H1 (cell line): ENCODE data around the gene ADAMTS17. TPM values are rescaled to one million over a fixed set of nuclear protein-coding genes. Genes with fewer than 3 reads are reported as not detected.

Experiments used
- CTCF ChIA-PET: fragments of 300-600 bp; sonication (Branson Sonifier 250); formaldehyde crosslinking; loops from one replicate; lab custom pipeline; 2021; ENCODE audit not compliant: partially characterized antibody; lab: Charles Lee
- POLR2A ChIA-PET: fragments of 300-600 bp; sonication (Branson Sonifier 250); formaldehyde crosslinking; loops from one replicate; lab custom pipeline; 2021; ENCODE audit warnings: inconsistent platforms; ENCODE audit not compliant: partially characterized antibody; lab: Charles Lee
- DNase-seq, 2 experiments: peaks; one replicate each; pipeline versions ENCODE4 v3.0.0 to v3.0.0-alpha.2; 2010 to 2022; ENCODE audit warnings: low spot score in 2 of 2, low read depth in 1 of 2, mixed read lengths in 1 of 2
- FAIRE-seq: peaks from 2 replicates; lab custom pipeline; 2011; peaks lifted over from hg19 to GRCh38; lab: Jason Lieb, UNC
- H2AFZ ChIP-seq: 2 replicates; pipeline ENCODE4 v1.8.1; 2012; ENCODE audit warnings: low read length, inconsistent platforms
- H2AK5ac ChIP-seq: 2 replicates; pipeline ENCODE4 v1.6.1; 2013; ENCODE audit warnings: low read depth, low read length
- H2BK120ac ChIP-seq: replicated peaks from 2 replicates; pipeline ENCODE3; 2013; ENCODE audit warnings: low read depth, low read length, inconsistent platforms
- H2BK12ac ChIP-seq: 2 replicates; pipeline ENCODE4 v1.6.1; 2013; ENCODE audit warnings: low read depth, low read length
- H2BK15ac ChIP-seq: 2 replicates; pipeline ENCODE4 v1.6.1; 2013; ENCODE audit warnings: low read length
- H2BK20ac ChIP-seq: 2 replicates; pipeline ENCODE4 v1.6.1; 2013; ENCODE audit warnings: low read length
- H2BK5ac ChIP-seq: 2 replicates; pipeline ENCODE4 v1.6.1; 2013; ENCODE audit warnings: low read depth, low read length
- H3K14ac ChIP-seq: 2 replicates; pipeline ENCODE4 v1.6.1; 2013; ENCODE audit warnings: inconsistent platforms; ENCODE audit not compliant: insufficient read length
- H3K18ac ChIP-seq: 2 replicates; pipeline ENCODE4 v1.6.1; 2013; ENCODE audit warnings: low read length; ENCODE audit errors: extremely low read depth
- H3K23ac ChIP-seq: 2 replicates; pipeline ENCODE4 v1.6.1; 2013; ENCODE audit warnings: inconsistent platforms; ENCODE audit not compliant: insufficient read length
- H3K23me2 ChIP-seq: 2 replicates; pipeline ENCODE4 v1.6.1; 2013; ENCODE audit warnings: low read depth, low read length
- H3K27ac ChIP-seq: 2 replicates; pipeline ENCODE4 v1.6.1; 2011; ENCODE audit warnings: low read depth, low read length, inconsistent platforms
- H3K27me3 ChIP-seq, 4 experiments: replicated peaks in 1 of 4; 1 replicate in 1 of 4; 2 replicates in 3 of 4; pipeline versions ENCODE4 v1.6.1 to v1.8.1; 2011 to 2013; ENCODE audit warnings: low read length in 3 of 4, mild to moderate bottlenecking in 3 of 4, inconsistent platforms in 2 of 4, mixed read lengths in 2 of 4, moderate library complexity in 1 of 4; ENCODE audit not compliant: control insufficient read depth in 3 of 4, insufficient read depth in 3 of 4; ENCODE audit errors: extremely low read depth in 1 of 4
- H3K36me3 ChIP-seq, 4 experiments: 2 replicates each; pipeline versions ENCODE4 v1.6.1 to v1.8.1; 2011 to 2013; ENCODE audit warnings: mild to moderate bottlenecking in 4 of 4, low read length in 3 of 4, moderate library complexity in 2 of 4, control low read depth in 1 of 4, inconsistent platforms in 1 of 4; ENCODE audit not compliant: insufficient read depth in 4 of 4, control insufficient read depth in 2 of 4
- H3K4ac ChIP-seq: replicated peaks from 2 replicates; pipeline ENCODE3; 2013; ENCODE audit warnings: low read length, low read depth, mixed read lengths, inconsistent platforms; ENCODE audit not compliant: insufficient read length
- H3K4me1 ChIP-seq, 4 experiments: replicated peaks in 1 of 4; 1 replicate in 1 of 4; 2 replicates in 3 of 4; pipeline versions ENCODE4 v1.6.1 to v1.8.1; 2011 to 2013; ENCODE audit warnings: low read length in 3 of 4, inconsistent platforms in 2 of 4, mixed read lengths in 1 of 4; ENCODE audit not compliant: insufficient read depth in 4 of 4, control insufficient read depth in 3 of 4
- H3K4me2 ChIP-seq, 2 experiments: 2 replicates each; pipeline versions ENCODE4 v1.6.1 to v1.8.1; 2011 to 2013; ENCODE audit warnings: low read depth in 2 of 2, low read length in 2 of 2, control low read depth in 1 of 2, inconsistent platforms in 1 of 2, mild to moderate bottlenecking in 1 of 2; ENCODE audit not compliant: insufficient read depth in 1 of 2
- H3K4me3 ChIP-seq, 4 experiments: fragments of 200-600, 300-600 bp in 1 of 4; sonication (generic), shearing (Covaris generic), sonication (Bioruptor Twin) in 1 of 4; 2 replicates each; pipeline versions ENCODE4 v1.5.1 to v1.8.1; 2011 to 2016; ENCODE audit warnings: low read length in 4 of 4, low read depth in 3 of 4, control low read depth in 2 of 4, inconsistent platforms in 2 of 4, mild to moderate bottlenecking in 2 of 4, mixed read lengths in 1 of 4, moderate library complexity in 1 of 4; ENCODE audit not compliant: insufficient read depth in 2 of 4; ENCODE audit errors: extremely low read depth in 1 of 4
- H3K56ac ChIP-seq: replicated peaks from 2 replicates; pipeline ENCODE3; 2013; ENCODE audit warnings: low read depth, mild to moderate bottlenecking, mixed read lengths, low read length, inconsistent platforms; ENCODE audit not compliant: insufficient read length
- H3K79me1 ChIP-seq: 2 replicates; pipeline ENCODE4 v1.6.1; 2013; ENCODE audit warnings: low read depth, low read length, control low read depth
- H3K79me2 ChIP-seq, 2 experiments: 2 replicates each; pipeline versions ENCODE4 v1.6.1 to v1.8.1; 2012 to 2013; ENCODE audit warnings: low read length in 2 of 2, mild to moderate bottlenecking in 2 of 2, inconsistent platforms in 1 of 2; ENCODE audit not compliant: insufficient read depth in 2 of 2, control insufficient read depth in 1 of 2
- H3K9ac ChIP-seq, 4 experiments: replicated peaks in 1 of 4; 1 replicate in 1 of 4; 2 replicates in 3 of 4; pipeline versions ENCODE4 v1.6.1 to v1.8.1; 2011 to 2013; ENCODE audit warnings: low read depth in 3 of 4, low read length in 3 of 4, control low read depth in 2 of 4, mild to moderate bottlenecking in 2 of 4, moderate library complexity in 2 of 4, inconsistent platforms in 1 of 4; ENCODE audit errors: extremely low read depth in 1 of 4
- H3K9me3 ChIP-seq, 2 experiments: 2 replicates each; pipeline versions ENCODE4 v1.6.1 to v1.8.1; 2012 to 2013; ENCODE audit warnings: mild to moderate bottlenecking in 2 of 2, moderate library complexity in 2 of 2, control low read depth in 1 of 2, inconsistent platforms in 1 of 2, low read depth in 1 of 2, low read length in 1 of 2, mixed read lengths in 1 of 2; ENCODE audit not compliant: insufficient read depth in 2 of 2
- H4K20me1 ChIP-seq, 2 experiments: replicated peaks in 1 of 2; 2 replicates each; pipeline versions ENCODE3 to v1.8.1; 2011 to 2013; ENCODE audit warnings: inconsistent platforms in 2 of 2, low read length in 2 of 2, mild to moderate bottlenecking in 1 of 2; ENCODE audit not compliant: insufficient read depth in 2 of 2, control insufficient read depth in 1 of 2
- H4K5ac ChIP-seq: 2 replicates; pipeline ENCODE4 v1.6.1; 2013; ENCODE audit warnings: low read length, low read depth, mixed read lengths, inconsistent platforms; ENCODE audit not compliant: insufficient read length
- H4K8ac ChIP-seq: 2 replicates; pipeline ENCODE4 v1.8.0; 2013; ENCODE audit warnings: mild to moderate bottlenecking, moderate library complexity, low read length, inconsistent platforms; ENCODE audit not compliant: insufficient read depth; ENCODE audit errors: extremely low read depth
- H4K91ac ChIP-seq: replicated peaks from 2 replicates; pipeline ENCODE3; 2013; ENCODE audit warnings: low read length, mixed read lengths, inconsistent platforms; ENCODE audit not compliant: insufficient read length
- BCL11A ChIP-seq, 2 experiments: IDR thresholded peaks; one replicate each; pipeline ENCODE4 v1.6.1; 2011; ENCODE audit warnings: low read depth in 2 of 2, low read length in 2 of 2, mild to moderate bottlenecking in 2 of 2
- CHD2 ChIP-seq: IDR thresholded peaks from 2 replicates; pipeline ENCODE4 v1.6.1; 2012; ENCODE audit warnings: low read length, improper control_type of control experiment
- CREB1 ChIP-seq: IDR thresholded peaks from 2 replicates; pipeline ENCODE4 v1.6.1; 2012; ENCODE audit warnings: inconsistent platforms
- MAFK ChIP-seq: IDR thresholded peaks from 2 replicates; pipeline ENCODE4 v1.6.1; 2012; ENCODE audit warnings: low read depth, mild to moderate bottlenecking, improper control_type of control experiment, low read length
- POLR2AphosphoS5 ChIP-seq: IDR thresholded peaks from 2 replicates; pipeline ENCODE4 v1.6.1; 2011; ENCODE audit warnings: low read depth, low read length
- RFX5 ChIP-seq: IDR thresholded peaks from 2 replicates; pipeline ENCODE4 v1.6.1; 2011; ENCODE audit warnings: low read depth, low read length, improper control_type of control experiment, borderline replicate concordance
- WGBS, 2 experiments: shearing (Covaris generic) in 1 of 2; methylation state at CpG; one replicate each; pipeline versions ENCODE4 v1.1.6 to v1.1.7; 2013 to 2015; ENCODE audit warnings: low lambda C conversion rate in 2 of 2, mixed read lengths in 2 of 2, inconsistent platforms in 1 of 2, low coverage in 1 of 2, missing lambda C conversion rate in 1 of 2; ENCODE audit not compliant: insufficient replicate concordance in 2 of 2, insufficient coverage in 1 of 2, insufficient read length in 1 of 2; ENCODE audit errors: extremely low coverage in 1 of 2, missing lambda C conversion rate in 1 of 2; 5-methylcytosine and 5-hydroxymethylcytosine counted together
- polyA plus RNA-seq, 7 experiments: library from polyadenylated mRNA; depleted of rRNA in 3 of 7; stranded (reverse) in 5 of 7; unstranded in 2 of 7; fragments of >200 nt in 5 of 7; fragments of 200-250 nt in 2 of 7; gene quantifications; 1 replicate in 5 of 7; 2 replicates in 1 of 7; 4 replicates in 1 of 7; pipeline versions ENCODE4 v1.2.1 to v1.2.3, GENCODE V29; 2011 to 2013; ENCODE audit warnings: missing spikeins in 2 of 7, mixed read lengths in 2 of 7
- total RNA-seq: library from RNA; stranded (reverse); fragmentation: NEBNext Ultra II Directional; extraction: Animal tissue kit (Norgen Biotek cat#: 25700); gene quantifications from 2 replicates; pipeline ENCODE4 v1.2.1, GENCODE V29; 2021

ADAMTS17 gene
- total and polyA plus RNA-seq, 2 of the 8 experiments (the other 6 are each of a cell fraction or from before 2014, with no cell fraction given) = 0.51 to 1.7 TPM

DNA sequence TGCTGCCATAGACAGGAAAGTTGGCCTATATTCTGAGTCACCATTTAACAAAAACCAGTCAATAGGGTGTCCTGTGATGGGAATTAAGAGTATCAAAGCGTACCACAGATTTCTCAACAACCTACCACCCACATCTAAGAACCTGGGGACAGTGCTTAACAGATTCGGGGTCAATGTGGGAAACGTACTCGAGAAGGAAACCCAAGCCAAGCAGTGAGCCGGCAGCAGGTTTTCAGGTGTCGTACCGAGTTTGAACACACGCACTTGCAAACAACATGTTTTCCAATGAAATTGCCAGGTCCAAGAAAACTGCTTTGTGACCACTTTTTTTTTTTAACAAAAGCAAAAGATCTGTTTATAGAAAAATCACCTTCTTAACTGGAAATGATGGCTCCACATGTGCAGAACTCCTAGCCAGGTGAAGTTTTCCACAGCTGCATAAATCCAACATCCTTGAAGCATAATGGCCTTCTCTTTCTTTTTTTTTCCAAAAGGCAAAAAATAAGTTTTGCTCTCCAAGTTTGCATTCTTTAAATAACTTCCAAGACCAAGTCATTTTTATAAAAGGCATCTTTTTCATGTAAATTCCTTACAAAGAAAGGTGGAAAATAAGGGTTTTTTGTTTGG is 45.7 kb downstream of the ADAMTS17 start:
- FAIRE-seq (no peak), DNase-seq (no peak)
- Histone ChIP-seq H3K27ac (no peak overlapping the region), H3K4ac (no peak overlapping the region), H2BK12ac (no peak overlapping the region), H3K14ac (no peak overlapping the region), H2BK20ac (no peak overlapping the region), H3K79me2 (no peaks in the 10 kb centered on the region), H3K4me1 (no peaks in the 10 kb centered on the region), H2BK120ac (no peak overlapping the region), H3K23ac (no peak overlapping the region), H3K9ac (no peak overlapping the region), H4K8ac (no peak overlapping the region; the same call in 1 of the 2 replicates), H2AFZ (no peak overlapping the region), H2AK5ac (no peak overlapping the region), H4K20me1 (no peaks in the 10 kb centered on the region), H3K4me2 (no peak overlapping the region), H3K9me3 (peaks cover 12 to 14% of the 10 kb centered on the region in 2 experiments; a peak in 3 of 4 replicates), H3K23me2 (no peaks in the 10 kb centered on the region), H3K4me3 (no peak overlapping the region), H3K18ac (no peak overlapping the region), H4K5ac (no peak overlapping the region), H4K91ac (no peak overlapping the region), H3K79me1 (no peaks in the 10 kb centered on the region), H3K27me3 (no peaks in the 10 kb centered on the region), H3K56ac (no peak overlapping the region), H3K36me3 (no peaks in the 10 kb centered on the region; a peak in 1 of 8 replicates), H2BK15ac (no peak overlapping the region), H2BK5ac (no peak overlapping the region)
- 94% methylated on average over 8 of the region's 8 CpGs; no CpG with 5 or more reads in 1 of the 2 experiments for WGBS, 2 experiments
- ChIA-PET POLR2A (no interaction called here), CTCF (interaction anchor here (0.8 to 1.6 kb wide), 2 partner anchors 10 to 16 kb away, joined by 3 to 4 read pairs; no protein-coding TSS in a partner anchor)
- TF ChIP-seq MAFK (no peak), POLR2AphosphoS5 (no peak), CHD2 (no peak), RFX5 (no peak), CREB1 (no peak), BCL11A (IDR thresholded peaks at IDR 0.05; ENCODE audit: low read depth in 2 of 2, low read length in 2 of 2) (no peak)
